HepG2 (cell line): ENCODE measurements around the gene NOL4L. TPM values are rescaled to one million over a fixed set of nuclear protein-coding genes. Genes with fewer than 3 reads are reported as not detected.

Source experiments
- ATAC-seq: fragments of 200-7000 bp; cut with Tn5 transposase; 3 replicates; pipeline ENCODE4 v1.9.1; 2020; ENCODE audit warnings: mild to moderate bottlenecking, moderate library complexity
- BruUV-seq: library from RNA; stranded (reverse); fragments of 400-500 nt; replicated peaks from 2 replicates; lab custom pipeline; 2021; lab: Mats Ljungman, UMichigan
- CTCF ChIA-PET: fragments of 300-600 bp; formaldehyde crosslinking; extraction: SDS; loops from one replicate; lab custom pipeline; 2021; ENCODE audit warnings: low total read pairs, inconsistent platforms, low intra/inter-chr PET ratio; lab: Yijun Ruan, JAX
- POLR2A ChIA-PET: fragments of 350-600 bp; sonication (Branson Sonifier 250); formaldehyde crosslinking; loops from one replicate; lab custom pipeline; 2020; ENCODE audit warnings: antibody characterized with exemption, inconsistent platforms; lab: Yijun Ruan, JAX
- DNase-seq: peaks from one replicate; pipeline ENCODE4 v3.0.0-alpha.2; 2015; ENCODE audit warnings: low spot score
- FAIRE-seq: peaks from 3 replicates; lab custom pipeline; 2011; peaks lifted over from hg19 to GRCh38; lab: Jason Lieb, UNC
- H2AFZ ChIP-seq: one replicate; pipeline ENCODE4 v1.6.1; 2011; ENCODE audit warnings: low read length, inconsistent platforms
- H3K27ac ChIP-seq: fragments of 300-600 bp; 3 replicates; pipeline ENCODE4 v1.8.0; 2011; ENCODE audit warnings: mixed run types, mild to moderate bottlenecking, mixed read lengths, low read length, inconsistent platforms; ENCODE audit not compliant: insufficient read depth; ENCODE audit errors: extremely low read length
- H3K27me3 ChIP-seq, 2 experiments: fragments of 200-600 bp in 1 of 2; 2 replicates in 1 of 2; 3 replicates in 1 of 2; pipeline versions ENCODE4 v1.6.0 to v1.8.0; 2011; ENCODE audit warnings: low read length in 2 of 2, mild to moderate bottlenecking in 2 of 2, moderate library complexity in 2 of 2, inconsistent platforms in 1 of 2; ENCODE audit not compliant: insufficient read depth in 2 of 2, control insufficient read depth in 1 of 2
- H3K36me3 ChIP-seq, 2 experiments: fragments of 200-600 bp in 1 of 2; replicated peaks in 1 of 2; 2 replicates in 1 of 2; 3 replicates in 1 of 2; pipeline versions ENCODE4 v1.5.1 to v1.8.0; 2011; ENCODE audit warnings: low read length in 2 of 2, inconsistent platforms in 1 of 2; ENCODE audit not compliant: insufficient read depth in 2 of 2, control insufficient read depth in 1 of 2
- H3K4me1 ChIP-seq: 2 replicates; pipeline ENCODE4 v1.5.1; 2012; ENCODE audit warnings: low read length, inconsistent platforms; ENCODE audit not compliant: insufficient read depth
- H3K4me2 ChIP-seq: 2 replicates; pipeline ENCODE4 v1.6.0; 2011; ENCODE audit warnings: low read depth, low read length, inconsistent platforms
- H3K4me3 ChIP-seq, 3 experiments: fragments of 200-600 bp in 1 of 3; sonication (generic), shearing (Covaris generic) in 1 of 3; replicated peaks in 1 of 3; 2 replicates each; pipeline ENCODE4 v1.5.1; 2011 to 2016; ENCODE audit warnings: low read length in 3 of 3, inconsistent platforms in 2 of 3, low read depth in 2 of 3, mild to moderate bottlenecking in 2 of 3, control low read depth in 1 of 3, mixed read lengths in 1 of 3; ENCODE audit not compliant: insufficient read depth in 1 of 3
- H3K79me2 ChIP-seq: one replicate; pipeline ENCODE4 v1.6.1; 2011; ENCODE audit warnings: low read length, inconsistent platforms; ENCODE audit not compliant: insufficient read depth
- H3K9ac ChIP-seq: 2 replicates; pipeline ENCODE4 v1.6.0; 2011; ENCODE audit warnings: mild to moderate bottlenecking, low read depth, low read length, inconsistent platforms; ENCODE audit not compliant: insufficient read depth
- H3K9me3 ChIP-seq: 2 replicates; pipeline ENCODE4 v1.5.1; 2012; ENCODE audit warnings: mild to moderate bottlenecking, low read length
- H4K20me1 ChIP-seq: 2 replicates; pipeline ENCODE4 v1.6.0; 2011; ENCODE audit warnings: inconsistent platforms, mild to moderate bottlenecking, low read length, moderate library complexity; ENCODE audit not compliant: insufficient read depth
- MYC ChIP-seq: sonication (generic); formaldehyde crosslinking; IDR thresholded peaks from 2 replicates; pipeline ENCODE4 v1.9.0; 2021; ENCODE audit warnings: missing genetic modification reagents, borderline replicate concordance
- ZNF318 ChIP-seq: sonication (generic); formaldehyde crosslinking; IDR thresholded peaks from 2 replicates; pipeline ENCODE4 v1.4.0; 2020; ENCODE audit warnings: mild to moderate bottlenecking, missing genetic modification reagents
- WGBS: methylation state at CpG from one replicate; pipeline ENCODE4 v1.1.6; 2017; ENCODE audit warnings: low lambda C conversion rate; 5-methylcytosine and 5-hydroxymethylcytosine counted together
- in situ Hi-C: cut with HindIII; loops from 2 replicates; pipeline ENCODE4 v1.10.0; 2017; ENCODE audit warnings: low pct_unique_long_range_greater_than_20kb; ENCODE audit not compliant: extremely low pct_ligation_motif_present
- intact Hi-C: fragments of 100-400 bp; cut with micrococcal nuclease; formaldehyde crosslinking; loops from one replicate; pipeline ENCODE4 v1.10.0; 2022; ENCODE audit not compliant: unreplicated experiment
- polyA plus RNA-seq, 8 experiments: library from polyadenylated mRNA; depleted of rRNA in 3 of 8; stranded (reverse) in 7 of 8; unstranded in 1 of 8; fragments of >200 nt; fragmentation: Illumina TruSeq in 4 of 8; extraction: Trizol in 4 of 8; gene quantifications; 2 replicates each; pipeline versions ENCODE4 v1.2.1 to v1.2.3, GENCODE V29; 2011 to 2016; ENCODE audit warnings: low read depth in 4 of 8, missing spikeins in 1 of 8, mixed read lengths in 1 of 8; ENCODE audit not compliant: insufficient read depth in 1 of 8
- total RNA-seq, 5 experiments: library from RNA; depleted of rRNA; stranded (reverse); fragments of >200 nt; fragmentation: Illumina TruSeq; extraction: Trizol; gene quantifications; 2 replicates each; pipeline ENCODE4 v1.2.3, GENCODE V29; 2016; ENCODE audit warnings: low read depth in 1 of 5

The NOL4L gene
- total and polyA plus RNA-seq, 2 of the 13 experiments (the other 11 are each of a cell fraction or from before 2014, with no cell fraction given) = 16.6 to 35.4 TPM

GRCh38 chr20:32493356-32493755, 91.8 kb downstream of the NOL4L start:
- Histone ChIP-seq H3K9me3 (no peaks in the 10 kb centered on the region), H3K9ac (no peak overlapping the region), H3K4me2 (no peak overlapping the region), H2AFZ (no peak overlapping the region), H3K27ac (no peak overlapping the region), H3K79me2 (no peaks in the 10 kb centered on the region), H3K4me1 (no peaks in the 10 kb centered on the region), H3K4me3 (no peak overlapping the region), H3K27me3 (no peaks in the 10 kb centered on the region), H3K36me3 (peaks cover 0 to 7% of the 10 kb centered on the region in 2 experiments; a peak in 1 of 5 replicates), H4K20me1 (no peaks in the 10 kb centered on the region; the same call in 1 of the 2 replicates)
- DNase-seq = no peak
- 88% methylated on average over 10 of the region's 10 CpGs for WGBS
- no TSS peak for BruUV-seq
- TF ChIP-seq MYC (CRISPR knock-in tag) (0 out of 2 replicates have a peak, but pooled peaks have one; percentile 10), ZNF318 (CRISPR knock-in tag) (no peak)
- ChIA-PET POLR2A (interaction anchor here (1.1 kb wide), 1 partner anchor 18 kb away, joined by 3 read pairs; no protein-coding TSS in a partner anchor), CTCF (no interaction called here)
- in situ Hi-C loops = no loop called here
- FAIRE-seq = no peak
- no peak for ATAC-seq
- intact Hi-C loops = no loop called here
